DMS 273 (cell line): ENCODE results near the gene PLD1.
A peak's percentile ranks its signal among the peaks of the same experiment; 100 is the strongest.
"Not testable (repeated sequence)": the region's sequence is repeated elsewhere in the genome, so short reads cannot be mapped to it uniquely, and the experiment has no call there.

Experiments
- DNase-seq: peaks from one replicate; lab custom pipeline; 2025; ENCODE audit not compliant: unreplicated experiment; lab: John Stamatoyannopoulos, UW

Gene PLD1

DNA sequence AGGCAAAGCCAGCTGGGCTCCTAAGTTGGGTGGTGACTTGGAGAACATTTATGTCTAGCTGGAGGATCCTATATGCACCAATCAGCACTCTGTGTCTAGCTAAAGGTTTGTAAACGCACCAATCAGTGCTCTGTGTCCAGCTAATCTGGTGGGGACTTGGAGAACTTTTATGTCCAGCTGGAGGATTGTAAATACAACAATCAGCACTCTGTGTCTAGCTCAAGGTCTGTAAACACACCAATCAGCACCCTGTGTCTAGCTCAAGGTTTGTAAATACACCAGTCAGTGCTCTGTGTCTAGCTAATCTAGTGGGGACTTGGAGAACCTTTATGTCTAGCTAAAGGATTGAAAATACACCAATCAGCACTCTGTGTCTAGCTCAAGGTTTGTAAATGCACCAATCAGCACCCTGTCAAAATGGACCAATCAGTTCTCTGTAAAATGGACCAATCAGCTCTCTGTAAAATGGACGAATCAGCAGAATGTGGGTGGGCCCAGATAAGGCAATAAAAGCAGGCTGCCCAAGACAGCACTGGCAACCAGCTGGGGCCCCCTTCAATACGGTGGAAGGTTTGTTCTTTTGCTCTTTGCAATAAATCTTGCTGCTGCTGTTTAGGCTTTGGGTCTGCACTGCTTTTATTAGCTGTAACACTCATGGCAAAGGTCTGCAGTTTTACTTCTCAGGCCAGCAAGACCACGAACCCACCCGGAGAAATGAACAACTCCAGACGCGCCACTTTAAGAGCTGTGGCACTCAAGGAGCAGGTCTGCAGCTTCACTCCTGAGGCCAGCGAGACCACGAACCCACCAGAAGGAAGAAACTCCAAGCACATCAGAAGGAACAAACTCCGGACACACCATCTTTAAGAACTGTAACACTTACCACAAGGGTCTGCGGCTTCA is 63.7 kb downstream of the PLD1 start:
- not testable (repeated sequence) for DNase-seq

DNA sequence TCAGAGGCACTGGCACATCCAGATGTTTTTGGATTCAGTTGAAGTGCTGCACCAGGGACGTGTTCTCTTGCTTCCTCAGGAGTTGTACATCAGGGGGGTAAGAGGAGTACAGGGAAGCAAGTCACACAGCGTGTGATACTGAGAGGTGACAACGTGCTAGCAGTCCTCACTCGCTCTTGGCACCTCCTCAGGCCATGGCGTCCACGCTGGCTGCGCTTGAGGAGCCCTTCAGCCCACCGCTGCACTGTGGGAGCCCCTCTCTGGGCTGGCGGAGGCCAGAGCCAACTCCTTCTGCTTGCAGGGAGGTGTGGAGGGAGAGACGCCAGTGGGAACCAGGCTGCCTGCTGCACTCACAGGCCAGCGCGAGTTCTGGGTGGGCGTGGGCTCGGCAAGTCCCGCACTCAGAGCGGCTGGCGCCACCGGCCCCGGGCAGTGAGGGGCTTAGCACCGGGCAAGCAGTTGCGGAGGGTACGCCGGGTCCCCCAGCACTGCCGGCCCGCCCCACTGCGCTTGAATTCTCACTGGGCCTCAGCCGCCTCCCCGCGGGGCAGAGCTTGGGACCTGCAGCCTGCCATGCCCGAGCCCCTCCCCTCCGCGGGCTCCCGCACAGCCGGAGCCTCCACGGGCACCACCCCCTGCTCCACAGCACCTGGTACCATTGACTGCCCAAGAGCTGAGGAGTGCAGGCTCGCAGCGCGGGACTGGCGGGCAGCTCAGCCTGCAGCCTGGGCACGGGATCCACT is 64.5 kb downstream of the PLD1 start:
- DNase-seq: no peak

DNA sequence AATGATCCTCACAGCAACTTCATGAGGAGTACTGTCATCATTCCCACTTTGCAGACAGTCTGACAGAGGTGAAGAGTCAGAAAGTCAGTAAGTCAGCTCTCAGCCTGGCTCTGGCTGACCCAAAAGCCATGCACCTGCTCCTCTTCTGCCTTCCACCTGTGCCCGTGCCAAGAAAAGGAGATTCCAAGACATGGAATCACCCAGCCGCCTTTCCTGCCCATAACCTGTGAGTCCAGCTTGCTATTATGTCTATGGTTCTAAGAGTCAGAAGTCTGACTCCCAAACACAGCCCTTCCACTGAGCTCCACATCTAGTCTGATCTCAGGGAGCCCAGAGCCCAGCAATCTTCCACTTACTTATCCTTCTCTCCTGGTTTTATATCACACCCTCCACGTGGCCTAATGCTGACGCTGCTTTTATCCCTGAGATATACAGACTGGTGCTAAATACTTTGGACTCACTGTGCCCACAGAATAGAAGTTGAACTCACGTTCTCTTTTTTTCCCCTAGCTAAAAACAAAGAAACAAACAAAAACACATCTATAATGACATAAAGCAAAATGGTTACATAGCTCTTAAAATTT is 66.0 kb downstream of the PLD1 start:
- DNase-seq: no peak

DNA sequence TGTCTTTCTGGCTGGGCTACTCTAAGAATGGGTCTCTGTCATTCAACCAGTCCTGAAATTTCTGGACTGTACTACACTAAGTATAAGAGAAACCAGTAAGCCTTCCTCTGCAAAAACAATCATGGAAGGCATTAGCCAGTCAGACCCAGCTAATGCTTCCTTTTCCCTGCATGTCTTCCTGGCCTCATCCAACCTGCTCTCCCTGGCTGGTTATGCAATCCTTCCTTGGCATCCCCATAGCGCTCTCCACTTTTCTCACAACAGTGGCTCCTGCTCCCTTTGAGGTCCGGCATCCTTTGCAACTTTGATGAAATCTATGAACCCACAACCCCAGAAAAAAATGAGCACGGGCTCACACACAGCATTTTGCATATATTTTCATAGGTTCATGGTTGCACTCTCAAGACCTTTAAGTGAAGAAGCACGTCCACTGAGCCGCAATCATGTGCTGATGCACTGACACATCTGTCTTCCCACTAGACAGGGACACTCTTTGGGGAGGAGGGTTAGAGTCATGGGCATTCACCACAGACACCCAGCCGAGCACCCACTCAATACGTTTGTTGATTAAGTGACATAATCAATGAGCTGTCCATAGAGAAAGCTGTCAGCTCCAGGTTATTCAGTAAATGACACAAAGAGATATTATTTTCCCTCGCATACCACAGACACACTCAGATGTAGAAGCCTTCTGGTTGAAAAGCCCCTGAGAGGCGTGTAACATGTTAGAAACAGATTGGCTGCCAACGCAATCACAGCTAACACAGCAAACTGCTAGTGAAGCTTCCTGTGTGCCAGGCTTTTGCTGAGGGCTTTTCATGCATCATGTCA is 66.7 kb downstream of the PLD1 start:
- no peak for DNase-seq

DNA sequence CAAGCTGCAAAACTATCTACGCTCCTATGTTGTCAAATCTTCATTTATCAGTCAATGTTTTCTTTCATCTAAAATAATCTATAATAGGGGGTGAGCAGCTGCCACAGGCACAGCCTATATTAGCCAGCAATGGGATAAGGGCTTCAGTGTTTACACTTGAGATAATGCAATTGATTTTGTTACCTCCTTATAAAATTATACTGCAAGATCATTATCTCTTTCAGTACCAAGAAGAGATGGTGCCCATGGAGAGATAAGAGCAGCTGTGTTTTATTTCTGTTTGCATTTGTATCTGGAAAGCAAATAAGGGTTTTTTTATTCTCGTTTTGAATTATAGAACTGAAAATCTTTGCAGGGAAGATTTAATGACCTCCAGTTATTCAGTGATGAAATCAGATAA is 68.9 kb downstream of the PLD1 start:
- DNase-seq: no peak

DNA sequence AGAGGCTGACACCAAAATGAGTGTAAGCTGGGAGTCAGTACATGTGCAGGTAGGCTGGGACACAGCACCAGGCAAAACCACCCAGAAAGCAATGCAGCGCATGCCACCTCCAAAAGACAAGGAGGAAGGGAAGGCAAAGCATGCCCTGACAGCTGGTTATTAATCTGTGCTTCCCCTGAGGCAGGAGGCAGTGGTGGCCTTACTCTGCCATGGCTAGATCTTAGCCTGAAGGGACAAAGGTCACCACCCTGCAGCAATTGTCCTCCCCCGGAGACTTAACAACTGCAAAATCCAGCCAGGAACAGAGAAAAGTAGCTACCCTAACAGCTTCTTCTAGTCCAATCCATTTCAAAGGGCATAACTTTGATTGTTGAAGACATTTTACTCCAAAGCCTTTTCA is 73.7 kb downstream of the PLD1 start:
- DNase-seq: no peak

DNA sequence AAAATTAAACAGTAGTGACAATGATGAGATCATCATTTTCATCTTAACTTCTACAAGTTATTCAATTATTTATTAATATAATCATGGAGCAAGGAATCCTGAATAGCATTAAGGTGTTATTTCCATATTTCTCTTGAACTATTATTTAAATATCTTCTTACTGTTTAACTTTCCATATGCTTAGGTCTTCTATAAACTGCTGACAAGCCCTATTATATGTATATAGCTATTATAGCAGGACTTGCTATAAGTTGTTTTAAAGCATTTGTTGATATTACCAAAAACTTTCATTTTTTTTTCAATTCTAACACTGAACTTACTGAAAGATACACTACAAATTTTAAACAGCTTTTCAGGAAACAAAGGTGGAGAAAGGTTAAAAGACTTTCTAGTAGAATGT is 76.7 kb downstream of the PLD1 start:
- DNase-seq: no peak

DNA sequence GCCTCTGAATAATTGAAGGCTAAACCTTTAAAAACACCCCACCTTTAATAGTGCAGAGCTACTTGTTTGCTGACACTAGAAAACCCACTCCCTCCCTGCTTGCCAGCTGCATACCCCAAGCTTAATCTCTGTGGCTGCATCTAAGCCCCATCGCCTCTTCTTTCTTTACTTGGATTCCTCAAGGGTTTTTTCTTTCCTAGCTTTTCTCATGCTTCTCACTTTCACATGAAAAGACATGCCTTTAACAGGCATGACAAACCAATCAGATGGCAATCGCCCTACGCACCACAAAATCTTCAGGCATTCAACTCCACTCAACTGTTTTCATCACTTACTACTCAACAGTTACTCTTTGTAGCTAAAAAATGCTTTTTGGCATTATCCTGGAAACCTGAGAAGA is 77.5 kb downstream of the PLD1 start:
- DNase-seq: no peak

DNA sequence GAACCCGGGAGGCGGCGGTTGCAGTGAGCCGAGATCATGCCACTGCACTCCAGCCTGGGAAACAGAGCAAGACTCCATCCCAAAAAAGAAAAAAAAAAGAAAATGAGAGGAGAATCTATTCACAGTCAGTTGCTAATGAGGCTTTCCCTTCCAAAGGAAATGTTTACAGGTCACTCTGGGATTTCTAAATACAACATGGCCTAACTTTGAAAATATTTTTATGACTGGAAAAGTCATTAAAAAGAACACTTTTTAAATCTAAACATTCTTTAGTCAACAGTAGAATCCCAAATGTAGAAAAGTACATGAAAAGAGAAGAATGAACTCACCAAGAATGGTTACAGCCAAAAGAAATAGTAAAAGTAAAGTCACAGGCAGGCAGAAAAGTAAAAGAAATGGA is 78.6 kb downstream of the PLD1 start:
- DNase-seq: no peak

DNA sequence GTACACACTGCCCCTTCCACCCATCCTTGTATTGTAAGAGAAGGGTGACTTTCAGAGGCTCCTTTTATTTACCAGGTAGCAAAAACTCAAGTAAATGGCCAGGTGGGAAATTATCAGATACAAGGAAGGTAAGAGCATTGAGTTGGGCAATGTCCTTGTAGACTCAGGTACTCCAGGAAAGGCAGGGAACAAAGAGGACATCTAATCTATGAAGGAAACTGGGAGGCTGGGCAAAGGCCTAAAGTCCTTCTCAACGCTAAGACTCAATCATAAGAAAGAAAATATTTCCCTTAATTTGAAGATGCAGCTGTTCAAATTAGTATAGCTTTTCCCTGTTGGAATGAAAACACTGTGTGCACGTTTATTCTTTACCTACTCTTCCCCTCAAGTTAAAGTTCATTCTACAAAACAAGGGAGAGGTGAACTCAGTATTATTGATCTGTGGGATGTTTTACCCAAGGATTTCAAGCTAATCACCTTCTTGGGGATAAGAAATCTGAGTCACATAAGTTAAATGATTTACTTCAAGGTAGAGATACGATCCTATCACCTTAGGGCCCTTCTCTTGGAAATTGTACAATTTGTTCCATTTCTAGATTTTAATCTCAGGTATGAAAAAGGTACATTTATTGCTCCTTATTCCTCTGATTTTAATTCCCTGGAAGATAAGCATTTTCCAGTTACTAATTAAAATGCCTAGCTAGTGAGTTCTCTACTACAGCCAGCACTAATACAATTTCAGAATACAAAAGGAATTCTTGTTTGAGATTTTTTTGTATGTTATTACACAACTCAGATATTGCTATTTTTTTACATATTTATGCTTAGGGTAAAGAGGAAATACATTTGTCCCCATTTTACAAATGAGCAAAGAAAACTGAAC is 80.6 kb downstream of the PLD1 start:
- no peak for DNase-seq

DNA sequence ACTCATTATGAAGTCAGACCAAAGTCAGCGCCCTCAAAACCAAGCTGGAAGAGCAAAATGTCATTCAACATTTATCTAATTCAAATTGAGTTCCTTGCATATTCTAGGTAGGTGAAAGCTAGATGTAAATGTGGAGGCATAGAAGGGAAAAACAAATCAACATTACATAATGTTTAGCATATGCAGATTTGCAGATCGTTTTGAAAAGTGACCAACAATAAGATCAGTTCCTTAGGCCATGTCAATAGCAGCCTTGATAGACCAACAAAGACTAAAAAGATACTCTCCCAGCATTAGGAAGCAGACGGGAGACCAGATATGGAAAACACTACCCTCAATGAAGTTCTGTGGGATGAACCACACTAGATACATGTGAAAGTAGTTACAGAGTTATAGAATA is 83.0 kb downstream of the PLD1 start:
- DNase-seq: no peak

DNA sequence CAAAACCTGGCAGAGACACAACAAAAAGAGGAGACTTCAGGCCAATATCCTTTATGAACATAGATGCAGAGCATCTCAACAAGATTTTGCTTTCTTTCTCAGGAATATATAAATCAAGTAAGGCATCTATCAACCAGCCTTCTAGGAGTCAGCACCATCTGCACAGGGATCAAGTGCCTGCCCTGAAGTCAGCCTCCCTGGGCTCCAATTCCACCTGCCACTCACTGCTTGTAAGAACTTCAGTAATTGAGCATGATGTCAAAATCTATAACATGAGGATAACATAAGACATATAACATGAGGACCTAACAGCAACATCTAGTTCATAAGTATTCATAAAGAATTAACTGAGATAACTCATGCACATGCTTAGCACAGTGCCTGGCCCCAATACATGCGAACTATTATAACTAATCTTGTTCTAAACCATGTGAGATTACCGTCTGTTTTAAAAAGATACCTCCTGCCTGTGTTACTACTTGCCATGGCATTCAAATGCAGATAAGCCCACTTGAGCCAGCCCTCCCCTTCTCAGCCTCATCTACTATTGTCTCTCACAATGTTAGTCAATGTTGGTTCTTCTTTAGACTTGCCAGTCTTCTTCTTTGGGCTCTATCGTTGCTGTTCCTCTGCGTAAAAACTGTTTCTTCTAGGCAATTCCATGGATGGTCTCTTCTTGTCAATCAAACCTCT is 91.6 kb downstream of the PLD1 start:
- DNase-seq: peak; percentile 10

DNA sequence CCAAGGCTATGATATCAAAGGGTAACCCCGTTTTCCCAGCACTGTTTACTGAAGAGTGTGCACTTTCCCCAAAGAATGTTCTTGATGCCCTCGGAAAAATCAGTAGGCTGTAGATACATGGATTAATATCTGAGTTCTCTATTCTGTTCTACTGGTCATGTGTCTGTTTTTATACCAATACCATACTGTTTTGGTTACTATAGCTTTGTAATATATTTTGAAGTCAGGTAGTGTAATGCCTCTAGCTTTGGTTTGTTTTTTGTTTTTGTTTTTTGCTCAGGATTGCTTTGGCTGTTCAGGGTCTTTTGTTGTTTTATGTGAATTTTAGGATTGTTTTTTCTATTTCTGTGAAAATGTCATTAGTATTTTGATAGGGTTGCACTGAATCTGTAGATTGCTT is 95.1 kb downstream of the PLD1 start:
- DNase-seq: no peak

DNA sequence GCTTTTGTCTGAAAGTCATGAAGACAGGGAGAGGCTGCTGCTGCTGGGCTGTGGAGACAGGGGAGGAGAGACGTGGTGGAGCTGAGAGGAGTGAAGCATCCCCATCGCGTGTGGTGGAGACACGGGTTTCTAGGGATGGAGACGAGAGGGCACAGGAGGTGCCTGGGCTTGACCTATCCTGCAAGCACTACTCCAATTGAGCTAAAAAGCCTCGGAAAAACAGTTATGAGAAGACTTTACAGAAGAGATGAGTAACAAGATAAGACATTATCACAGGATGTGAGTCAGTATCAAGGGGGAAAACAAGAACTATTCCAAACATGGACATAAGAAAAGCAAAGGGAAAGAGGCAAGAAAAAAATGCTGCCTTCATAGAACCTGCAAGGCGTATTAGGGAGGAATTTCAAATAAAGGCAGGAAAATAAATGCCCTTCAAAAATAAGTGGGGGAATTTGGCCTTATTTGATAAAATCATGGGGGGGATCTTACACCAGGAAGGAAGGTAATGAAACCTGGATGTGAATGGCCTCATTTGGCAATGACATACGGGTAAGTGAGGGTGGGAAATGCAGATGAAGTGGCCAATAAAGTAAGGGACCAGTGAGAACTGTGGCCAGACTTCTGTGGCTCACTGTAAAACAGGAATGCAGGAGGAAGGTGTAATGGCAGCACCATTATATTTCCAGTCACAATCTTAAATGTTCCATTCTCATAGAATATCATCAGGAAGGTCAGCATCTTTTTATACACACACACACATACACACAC is 97.9 kb downstream of the PLD1 start:
- DNase-seq: no peak

DNA sequence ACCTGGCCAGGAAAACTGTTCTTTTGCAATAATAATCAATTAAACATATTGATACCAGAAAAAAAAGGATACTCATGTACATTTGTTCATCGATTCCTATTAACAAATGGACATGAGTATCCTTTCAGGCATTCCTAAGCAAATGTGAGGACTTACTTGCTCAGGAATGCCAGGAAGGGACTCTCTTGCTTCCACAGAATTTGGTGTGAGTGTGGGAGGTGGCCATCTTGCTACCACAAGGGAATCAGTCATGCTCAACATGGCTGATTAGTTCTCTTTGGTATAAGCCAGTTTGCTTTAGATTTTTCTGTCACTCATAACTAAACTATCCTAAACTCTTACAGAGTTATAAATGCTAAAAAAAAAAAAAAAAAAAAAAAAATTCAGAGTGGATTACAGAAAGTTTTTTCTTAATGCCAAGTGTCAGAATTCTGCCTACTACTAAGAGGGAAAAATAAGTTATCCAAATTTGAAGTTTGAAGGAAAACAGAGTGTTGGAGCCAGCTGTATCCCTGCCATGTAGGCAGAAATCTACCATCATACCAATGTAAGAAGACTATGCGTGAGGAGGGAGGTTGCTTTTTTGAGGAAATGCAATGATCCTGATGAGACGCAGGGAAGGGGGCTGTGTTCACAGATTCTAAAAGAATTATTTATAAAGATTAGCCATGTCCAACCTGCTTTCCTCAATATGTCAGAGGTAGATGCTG is 98.7 kb downstream of the PLD1 start:
- DNase-seq: no peak

DNA sequence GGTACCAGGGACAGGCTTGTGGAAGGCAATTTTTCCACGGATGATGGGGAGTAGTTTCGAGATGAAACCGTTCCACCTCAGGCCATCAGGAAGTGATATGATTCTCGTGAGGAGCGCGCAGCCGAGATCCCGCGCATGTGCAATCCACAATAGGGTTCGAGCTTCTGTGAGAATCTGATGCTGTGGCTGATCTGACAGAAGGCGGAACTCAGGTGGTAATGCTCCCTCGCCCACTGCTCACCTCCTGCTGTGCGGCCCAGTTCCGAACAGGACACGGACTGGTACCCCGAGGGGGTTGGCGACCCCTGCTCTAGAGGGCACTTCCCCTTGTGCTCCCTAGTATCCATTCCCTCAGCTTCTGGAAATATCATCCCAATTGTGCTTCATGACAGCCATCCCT is 99.9 kb downstream of the PLD1 start:
- DNase-seq: no peak

DNA sequence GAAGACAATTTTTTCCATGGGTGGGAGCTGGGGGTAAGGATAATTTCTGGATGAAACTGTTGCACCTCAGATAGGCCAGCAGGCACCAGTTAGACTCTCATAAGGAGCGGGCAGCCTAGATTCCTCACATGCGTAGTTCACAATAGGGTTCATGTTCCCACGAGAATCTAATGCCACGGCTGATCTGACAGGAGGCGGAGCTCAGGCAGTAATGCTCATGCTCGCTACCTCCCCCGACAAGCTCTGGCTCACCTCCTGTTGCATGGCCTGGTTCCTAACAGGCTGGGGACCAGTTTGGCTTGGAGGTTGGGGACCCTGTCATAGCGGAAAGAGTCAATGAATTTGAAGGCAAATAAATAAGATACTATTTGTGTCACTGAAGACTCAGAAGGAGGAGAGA is 105.5 kb downstream of the PLD1 start:
- no peak for DNase-seq

DNA sequence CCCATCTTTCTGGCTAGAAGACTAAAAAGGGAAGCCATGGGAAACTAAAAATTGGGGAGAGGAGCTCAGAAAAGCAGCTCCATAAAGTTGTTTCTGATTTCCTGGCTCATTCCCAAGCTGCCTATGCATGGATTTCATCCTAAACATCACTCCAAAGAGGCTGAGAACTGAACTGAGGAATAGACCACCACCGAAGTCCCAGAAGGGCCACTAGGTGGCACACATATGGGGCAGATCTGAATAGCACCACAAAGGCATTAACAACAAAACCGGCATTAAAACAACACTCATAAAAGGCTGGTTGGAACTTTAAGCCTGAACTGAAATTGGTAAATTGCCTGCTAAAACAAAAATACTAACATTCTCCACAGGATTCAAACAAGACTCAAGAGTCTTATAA is 106.3 kb downstream of the PLD1 start:
- peak; percentile 68 for DNase-seq
